ENCODE measurements around the gene BAIAP2. TPM values are rescaled to one million over a fixed set of nuclear protein-coding genes. Genes with fewer than 3 reads are reported as not detected.
A peak's percentile ranks its signal among the peaks of the same experiment; 100 is the strongest.

BAIAP2 gene
- total and polyA plus RNA-seq, 2 experiments from 2014 or later, result 27.1 to 49.7 TPM

DNA sequence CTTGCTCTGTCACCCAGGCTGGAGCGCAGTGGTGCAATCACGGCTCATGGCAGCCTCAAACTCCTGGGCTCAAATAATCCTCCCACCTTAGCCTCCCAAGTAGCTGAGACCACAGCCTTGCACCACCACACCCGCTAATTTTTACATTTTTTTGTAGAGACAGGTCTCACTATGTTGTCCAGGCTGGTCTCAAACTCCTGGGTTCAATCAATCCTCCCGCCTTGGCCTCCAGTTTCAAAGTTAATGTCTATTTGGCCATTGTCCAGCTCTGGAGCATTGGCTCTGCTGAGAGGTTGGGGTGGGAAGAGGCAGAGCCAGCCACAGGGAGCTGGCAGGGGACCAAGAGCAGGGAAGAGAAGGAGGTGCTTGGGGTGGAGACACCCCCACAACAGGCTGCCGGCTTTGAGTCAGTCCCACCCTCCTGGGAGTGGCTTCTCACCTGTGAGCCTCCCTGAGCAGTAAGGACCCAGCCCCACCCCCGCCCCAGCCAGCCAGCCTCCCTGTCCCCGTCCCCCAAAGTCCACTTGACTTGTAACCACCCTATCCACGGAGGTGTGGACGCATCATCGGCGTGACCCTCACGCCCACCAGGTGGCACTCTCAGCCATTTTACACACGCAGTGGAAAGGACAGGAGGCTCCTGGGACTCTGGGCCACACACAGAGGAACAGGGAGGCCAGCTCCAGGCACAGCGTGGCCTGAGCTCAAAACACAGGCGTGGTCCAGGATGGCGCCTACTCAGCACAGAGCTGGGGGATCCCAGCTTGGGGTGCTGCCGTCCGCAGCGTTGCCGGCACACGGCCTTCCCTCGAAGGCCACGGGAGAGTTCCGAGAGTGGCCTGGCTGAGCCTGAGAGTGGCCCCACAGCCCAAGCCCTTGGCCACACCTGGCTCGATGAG lies 107.6 kb downstream of the BAIAP2 start:
- 48% methylated on average over 23 of the region's 25 CpGs for WGBS (ENCODE audit: low lambda C conversion rate, missing lambda C conversion rate)
- H4K20me1 ChIP-seq (ENCODE audit: insufficient read depth, poor library complexity, severe bottlenecking), result no peaks in the 10 kb centered on the region
- no peaks in the 10 kb centered on the region for H3K9me2 ChIP-seq (replicated peaks; ENCODE audit: insufficient read depth)
- H3K4me1 ChIP-seq (ENCODE audit: insufficient read depth), result peaks cover 5% of the 10 kb centered on the region
- peak overlapping the region; percentile 2 for H2AFZ ChIP-seq
- no peak overlapping the region for H3K27ac ChIP-seq
- no peaks in the 10 kb centered on the region for H3K27me3 ChIP-seq
- no peaks in the 10 kb centered on the region for H3K9me3 ChIP-seq (ENCODE audit: low read depth)
- H3K4me2 ChIP-seq, result no peak overlapping the region
- TF ChIP-seq EZH2 (IDR thresholded peaks at IDR 0.05; ENCODE audit: borderline replicate concordance) (no peak), EZH2phosphoT487 (IDR thresholded peaks at IDR 0.05; ENCODE audit: low read depth, severe bottlenecking, unreplicated experiment) (no peak)
- TF ChIP-seq, protein P1, sequence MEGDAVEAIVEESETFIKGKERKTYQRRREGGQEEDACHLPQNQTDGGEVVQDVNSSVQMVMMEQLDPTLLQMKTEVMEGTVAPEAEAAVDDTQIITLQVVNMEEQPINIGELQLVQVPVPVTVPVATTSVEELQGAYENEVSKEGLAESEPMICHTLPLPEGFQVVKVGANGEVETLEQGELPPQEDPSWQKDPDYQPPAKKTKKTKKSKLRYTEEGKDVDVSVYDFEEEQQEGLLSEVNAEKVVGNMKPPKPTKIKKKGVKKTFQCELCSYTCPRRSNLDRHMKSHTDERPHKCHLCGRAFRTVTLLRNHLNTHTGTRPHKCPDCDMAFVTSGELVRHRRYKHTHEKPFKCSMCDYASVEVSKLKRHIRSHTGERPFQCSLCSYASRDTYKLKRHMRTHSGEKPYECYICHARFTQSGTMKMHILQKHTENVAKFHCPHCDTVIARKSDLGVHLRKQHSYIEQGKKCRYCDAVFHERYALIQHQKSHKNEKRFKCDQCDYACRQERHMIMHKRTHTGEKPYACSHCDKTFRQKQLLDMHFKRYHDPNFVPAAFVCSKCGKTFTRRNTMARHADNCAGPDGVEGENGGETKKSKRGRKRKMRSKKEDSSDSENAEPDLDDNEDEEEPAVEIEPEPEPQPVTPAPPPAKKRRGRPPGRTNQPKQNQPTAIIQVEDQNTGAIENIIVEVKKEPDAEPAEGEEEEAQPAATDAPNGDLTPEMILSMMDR (IDR thresholded peaks at IDR 0.05; ENCODE audit: poor library complexity), result peak; percentile 85
- H3K4me3 ChIP-seq, result no peak overlapping the region
- peak; percentile 87 for DNase-seq (ENCODE audit: low spot score)
- H3K79me2 ChIP-seq, result no peaks in the 10 kb centered on the region
- no peaks in the 10 kb centered on the region for H3K36me3 ChIP-seq (replicated peaks; ENCODE audit: insufficient read depth, low read depth)

DNA sequence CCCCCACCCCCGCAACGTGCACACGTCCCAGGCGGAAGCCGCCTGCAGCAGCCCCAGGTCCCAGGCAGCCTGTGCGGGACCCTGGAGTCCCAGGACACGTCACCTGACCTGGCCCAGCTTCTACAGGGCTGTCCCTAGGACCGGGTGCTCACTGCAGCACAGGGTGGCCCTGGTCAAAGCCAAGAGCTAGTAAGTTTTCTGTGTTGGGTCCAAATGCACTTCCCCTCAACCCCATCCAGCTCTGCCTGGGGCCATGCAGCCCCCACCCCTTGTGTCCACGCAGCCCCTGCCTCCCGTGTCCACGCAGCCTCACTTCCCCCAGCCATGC lies 108.2 kb downstream of the BAIAP2 start:
- Histone ChIP-seq H3K4me1 (ENCODE audit: insufficient read depth) (peaks cover 5% of the 10 kb centered on the region), H4K20me1 (ENCODE audit: insufficient read depth, poor library complexity, severe bottlenecking) (no peaks in the 10 kb centered on the region), H3K4me2 (no peak overlapping the region), H3K9me3 (ENCODE audit: low read depth) (no peaks in the 10 kb centered on the region), H3K79me2 (no peaks in the 10 kb centered on the region), H3K4me3 (no peak overlapping the region), H3K36me3 (replicated peaks; ENCODE audit: insufficient read depth, low read depth) (no peaks in the 10 kb centered on the region), H3K27ac (no peak overlapping the region), H3K27me3 (no peaks in the 10 kb centered on the region), H2AFZ (peak overlapping the region; percentile 2), H3K9me2 (replicated peaks; ENCODE audit: insufficient read depth) (no peaks in the 10 kb centered on the region)
- no peak for DNase-seq (ENCODE audit: low spot score)
- 77% methylated on average over 5 of the region's 11 CpGs for WGBS (ENCODE audit: low lambda C conversion rate, missing lambda C conversion rate)
- TF ChIP-seq EZH2 (IDR thresholded peaks at IDR 0.05; ENCODE audit: borderline replicate concordance) (no peak), EZH2phosphoT487 (IDR thresholded peaks at IDR 0.05; ENCODE audit: low read depth, severe bottlenecking, unreplicated experiment) (no peak)
- TF ChIP-seq, protein P1 (IDR thresholded peaks at IDR 0.05; ENCODE audit: poor library complexity), result no peak

GRCh38 chr17:81143717-81144422 lies 108.9 kb downstream of the BAIAP2 start:
- Histone ChIP-seq H3K4me1 (ENCODE audit: insufficient read depth) (peaks cover 5% of the 10 kb centered on the region), H3K9me2 (replicated peaks; ENCODE audit: insufficient read depth) (no peaks in the 10 kb centered on the region), H3K27ac (no peak overlapping the region), H3K27me3 (no peaks in the 10 kb centered on the region), H3K4me2 (no peak overlapping the region), H3K36me3 (replicated peaks; ENCODE audit: insufficient read depth, low read depth) (no peaks in the 10 kb centered on the region), H3K4me3 (no peak overlapping the region), H3K79me2 (no peaks in the 10 kb centered on the region), H2AFZ (no peak overlapping the region), H3K9me3 (ENCODE audit: low read depth) (no peaks in the 10 kb centered on the region), H4K20me1 (ENCODE audit: insufficient read depth, poor library complexity, severe bottlenecking) (no peaks in the 10 kb centered on the region)
- DNase-seq (ENCODE audit: low spot score), result no peak
- 92% methylated on average over 16 of the region's 17 CpGs for WGBS (ENCODE audit: low lambda C conversion rate, missing lambda C conversion rate)
- TF ChIP-seq EZH2phosphoT487 (IDR thresholded peaks at IDR 0.05; ENCODE audit: low read depth, severe bottlenecking, unreplicated experiment) (no peak), EZH2 (IDR thresholded peaks at IDR 0.05; ENCODE audit: borderline replicate concordance) (no peak)
- TF ChIP-seq, protein P1 (IDR thresholded peaks at IDR 0.05; ENCODE audit: poor library complexity), result no peak

Data from hepatocyte (in vitro differentiated cells).